Inferior parietal cortex (tissue), 1 donor: ENCODE results near the gene PASK.

Experiments
- DNase-seq: peaks from one replicate; pipeline ENCODE4 v3.0.0-alpha.2; 2016; ENCODE audit errors: extremely low spot score

Gene PASK

GRCh38 chr2:241148239-241148638 lies 1.0 kb downstream of the PASK start:
- DNase-seq, result no peak

GRCh38 chr2:241147336-241147735 lies 1.9 kb downstream of the PASK start:
- DNase-seq, result no peak

- no peak for DNase-seq
Observed at GRCh38 chr2:241146286-241146685, 3.0 kb downstream of the PASK start.

DNA sequence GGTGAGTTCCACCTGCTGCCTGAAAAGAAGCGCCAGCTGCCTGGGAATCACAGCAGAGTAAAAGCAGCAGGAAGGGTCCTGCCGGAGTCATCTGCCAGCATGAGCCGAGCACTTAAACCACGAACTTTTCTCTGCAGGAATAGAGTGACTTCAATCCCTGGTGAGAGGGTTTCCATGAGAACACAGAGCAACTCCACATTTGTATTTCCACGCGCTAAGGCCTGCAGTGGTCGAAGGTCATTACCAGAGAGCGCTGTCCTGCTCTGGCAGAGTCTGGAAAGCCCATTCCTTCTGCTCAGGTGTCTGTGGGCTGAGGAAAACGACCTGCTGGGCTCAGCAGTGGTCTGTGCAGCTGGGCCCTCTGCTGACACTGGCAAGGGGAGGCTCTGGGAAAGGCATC lies 6.7 kb downstream of the PASK start:
- DNase-seq, result no peak

GRCh38 chr2:241142063-241142462 lies 7.2 kb downstream of the PASK start:
- no peak for DNase-seq

GRCh38 chr2:241141214-241141770 lies 8.0 kb downstream of the PASK start:
- DNase-seq, result no peak

GRCh38 chr2:241140445-241140840 lies 8.8 kb downstream of the PASK start:
- DNase-seq, result no peak

DNA sequence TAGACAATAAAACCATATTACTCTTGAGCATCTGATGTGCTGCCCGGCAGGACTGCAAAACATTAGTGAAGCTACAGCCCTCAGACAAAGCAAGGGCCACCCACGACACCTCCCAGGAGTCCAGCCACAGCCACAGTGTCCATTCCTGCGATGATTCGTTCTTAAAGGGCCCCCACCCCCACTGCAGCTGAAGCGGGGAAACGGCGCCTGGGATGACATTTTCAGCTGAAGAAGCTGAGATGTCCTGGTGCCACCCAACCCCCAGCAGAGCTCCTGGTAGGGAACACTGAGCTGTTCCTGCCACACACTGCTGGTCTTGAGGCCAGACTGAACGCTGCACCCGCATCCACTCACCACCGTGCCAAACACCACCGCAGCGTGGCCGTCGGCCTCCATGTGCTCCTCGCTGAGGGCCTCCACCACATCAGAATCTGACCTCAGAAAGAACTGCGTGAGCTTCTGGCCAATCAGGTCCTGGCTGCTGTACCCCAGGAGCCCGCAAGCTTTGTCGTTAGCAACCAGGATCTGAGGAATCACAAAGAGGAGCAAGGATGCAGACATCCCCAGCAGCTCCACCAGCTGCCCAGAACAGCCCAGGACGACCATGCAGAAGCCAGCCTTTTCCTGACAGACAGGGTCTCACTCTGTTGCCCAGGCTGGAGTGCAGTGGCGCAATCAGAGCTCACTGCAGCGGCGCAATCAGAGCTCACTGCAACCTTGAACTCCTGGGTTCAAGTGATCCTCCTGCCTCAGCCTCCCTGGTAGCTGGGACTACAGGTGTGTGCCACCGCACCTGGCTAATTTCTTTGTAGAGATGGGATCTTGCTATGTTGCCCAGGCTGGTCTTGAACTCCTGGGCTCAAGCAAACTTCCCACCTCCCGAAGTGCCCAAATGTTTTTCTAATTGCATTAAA lies 9.5 kb downstream of the PASK start:
- no peak for DNase-seq

DNA sequence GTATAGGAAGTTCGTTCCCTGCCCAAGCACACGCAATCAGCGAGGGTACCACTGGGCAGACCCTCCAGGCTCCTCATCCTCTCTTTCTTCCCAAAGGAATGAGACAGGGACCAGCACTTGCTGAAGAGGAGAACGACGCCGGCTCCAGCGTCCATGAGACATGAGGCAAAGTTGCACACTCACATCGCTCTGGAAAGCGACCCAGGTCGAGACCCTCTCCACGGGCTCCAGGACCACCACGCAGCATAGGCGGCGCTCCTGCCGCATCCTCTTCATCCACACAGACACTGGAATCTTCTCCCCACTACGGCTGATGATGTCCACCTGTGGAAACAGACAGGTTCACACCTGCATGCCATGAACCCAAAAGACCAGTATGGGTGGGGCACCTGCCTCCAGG lies 10.8 kb downstream of the PASK start:
- no peak for DNase-seq

- DNase-seq, result no peak
Observed at GRCh38 chr2:241137276-241138190, 11.7 kb downstream of the PASK start.

DNA sequence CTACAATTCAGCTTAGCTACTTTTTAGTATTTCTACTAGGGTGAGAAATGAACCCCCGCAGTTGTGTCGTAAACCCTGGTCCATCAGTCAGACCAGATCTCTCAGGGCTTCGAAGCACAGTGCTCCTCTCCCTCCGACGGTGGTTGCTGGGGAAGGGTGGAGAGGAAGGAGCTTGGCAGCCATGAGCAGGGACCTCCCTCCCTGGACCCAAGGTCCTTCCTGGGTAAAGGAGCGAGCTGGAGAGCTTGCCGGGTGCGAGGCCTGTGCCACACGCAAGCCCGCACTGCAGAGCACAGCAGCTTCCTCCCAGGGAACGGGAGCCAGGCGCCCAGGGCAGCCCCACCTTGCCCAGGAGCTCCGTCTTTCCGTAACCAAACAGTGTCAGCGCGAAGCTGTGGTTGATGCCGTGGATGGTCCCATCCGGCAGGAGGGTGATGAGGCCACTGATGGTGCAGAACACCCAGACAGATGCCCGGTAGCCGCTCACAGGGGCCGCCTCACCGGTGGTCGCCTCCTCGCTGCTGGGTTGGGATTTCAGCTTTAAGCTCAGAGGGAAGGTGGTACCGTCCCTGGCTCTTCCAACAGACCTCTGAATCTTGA lies 12.5 kb downstream of the PASK start:
- no peak for DNase-seq

DNA sequence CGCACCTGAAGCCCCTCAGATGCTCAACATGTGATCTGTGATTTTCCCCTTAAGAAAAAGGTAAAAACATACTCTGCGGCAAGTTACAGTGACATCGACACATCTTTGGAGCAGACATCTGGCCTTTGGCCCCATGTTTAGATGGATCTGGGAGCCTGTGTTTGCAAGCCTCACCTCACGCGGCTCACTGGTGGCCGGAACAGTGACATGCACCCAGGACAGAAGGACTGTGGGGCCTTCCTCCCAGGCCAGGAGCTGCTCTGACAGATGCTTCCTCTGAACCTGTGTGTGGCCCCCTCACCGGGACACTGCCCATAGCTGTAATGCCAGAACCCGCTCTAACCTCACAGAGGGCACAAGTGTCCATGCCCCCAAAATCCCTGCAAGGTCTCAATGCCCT lies 13.1 kb downstream of the PASK start:
- no peak for DNase-seq

- DNase-seq, result no peak
Observed at GRCh38 chr2:241135737-241136136, 13.5 kb downstream of the PASK start.

DNA sequence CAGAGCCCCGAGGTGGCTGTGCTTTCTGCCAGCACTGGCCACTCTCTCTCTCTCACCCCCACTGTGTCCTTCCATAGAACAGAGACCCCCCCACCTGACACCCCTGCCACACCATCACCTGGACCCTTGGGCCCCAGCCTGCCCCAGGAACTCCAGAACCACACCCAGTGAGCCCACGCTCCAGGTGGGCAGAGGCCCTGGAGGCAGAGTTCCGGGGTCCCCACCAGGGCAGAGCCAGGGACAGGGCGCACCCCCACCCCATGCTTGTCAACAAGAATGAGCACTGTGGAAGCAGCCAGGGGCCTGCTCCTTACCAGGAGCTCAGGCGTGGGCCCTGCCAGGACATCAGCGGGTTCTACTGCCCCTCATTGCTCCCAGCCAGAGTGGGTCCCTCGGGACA lies 14.6 kb downstream of the PASK start:
- no peak for DNase-seq

GRCh38 chr2:241133436-241133820 lies 15.8 kb downstream of the PASK start:
- DNase-seq, result no peak

GRCh38 chr2:241132538-241133435 lies 16.5 kb downstream of the PASK start:
- no peak for DNase-seq

GRCh38 chr2:241131531-241131930 lies 17.7 kb downstream of the PASK start:
- no peak for DNase-seq

DNA sequence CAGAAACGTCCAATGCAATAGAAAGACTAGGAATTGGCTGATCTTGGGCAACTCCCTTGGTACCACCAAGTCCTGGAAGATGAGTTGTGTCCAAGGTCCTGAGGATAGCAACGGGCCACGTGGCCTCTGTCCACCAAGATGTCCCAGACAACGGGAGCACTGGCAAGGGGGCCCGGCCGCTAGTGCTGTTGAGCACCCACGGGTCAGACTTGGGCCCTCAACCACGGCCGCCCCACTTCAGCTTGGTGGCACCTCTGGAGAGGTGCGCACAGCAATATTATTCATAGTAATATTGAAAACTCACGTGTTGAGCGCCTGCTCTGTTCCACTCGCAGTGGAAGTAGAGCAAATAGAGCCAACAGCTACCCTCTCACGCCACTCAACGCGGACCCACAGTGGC lies 19.0 kb downstream of the PASK start:
- DNase-seq, result no peak

- DNase-seq, result no peak
Observed at GRCh38 chr2:241129086-241129871, 20.0 kb downstream of the PASK start.

DNA sequence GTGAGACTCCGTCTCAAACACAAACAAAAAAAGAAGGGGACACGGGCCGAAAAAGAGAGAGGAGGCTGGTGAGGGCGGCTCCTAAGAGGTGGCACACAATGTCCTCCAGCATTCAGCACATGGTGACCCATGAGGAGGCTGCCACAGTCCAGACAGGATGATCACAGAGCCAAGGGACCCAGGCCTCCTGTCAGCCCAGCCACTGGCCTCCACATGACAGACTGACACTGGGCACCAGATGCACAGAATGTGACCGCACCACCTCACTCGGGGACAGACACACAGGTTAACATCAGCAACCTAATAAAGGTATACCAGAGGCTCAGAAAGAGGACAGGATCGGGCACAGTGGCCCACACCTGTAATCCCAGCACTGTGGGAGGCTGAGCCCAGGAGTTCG lies 21.0 kb downstream of the PASK start:
- DNase-seq, result no peak
